ENCODE measurements around the gene ZBTB49.

- no peak for TF ChIP-seq POLR2A (IDR thresholded peaks at IDR 0.05; ENCODE audit: low read depth, low read length)
- no peak for TF ChIP-seq CTCF (IDR thresholded peaks at IDR 0.05; ENCODE audit: extremely low read depth in 1 of 2, insufficient read depth in 1 of 2, low read depth in 1 of 2, low read length in 2 of 2)
- TF ChIP-seq JUN (IDR thresholded peaks at IDR 0.05; ENCODE audit: borderline replicate concordance, insufficient read depth, insufficient read length, low read depth): no peak
These were observed 6.3 kb downstream of the ZBTB49 start for GRCh38 chr4:4296283-4296846.

Measured in endothelial cell of umbilical vein (primary cell).